Liver (tissue), 9 donors: ENCODE data around the gene EMD. TPM values are rescaled to one million over a fixed set of nuclear protein-coding genes. Genes with fewer than 3 reads are reported as not detected.

ENCODE experiments used
- DNase-seq: peaks from one replicate; pipeline ENCODE4 v3.0.0-alpha.2; 2017; ENCODE audit warnings: low spot score
- H3K27ac ChIP-seq, 2 donors: one replicate each; pipeline ENCODE4 v1.7.0; 2013; ENCODE audit warnings: inconsistent platforms in 2 of 2, low read length in 2 of 2, control low read depth in 1 of 2, low read depth in 1 of 2, mild to moderate bottlenecking in 1 of 2
- H3K27me3 ChIP-seq, 4 donors: one replicate each; pipeline versions ENCODE4 v1.6.1 to v1.7.0; 2013; ENCODE audit warnings: low read length in 3 of 4, inconsistent platforms in 1 of 4, mild to moderate bottlenecking in 1 of 4, moderate library complexity in 1 of 4; ENCODE audit not compliant: control insufficient read depth in 4 of 4, insufficient read depth in 4 of 4
- H3K36me3 ChIP-seq, 4 donors: one replicate each; pipeline versions ENCODE4 v1.6.1 to v1.7.0; 2013; ENCODE audit warnings: low read length in 3 of 4, mild to moderate bottlenecking in 3 of 4, low read depth in 1 of 4, moderate library complexity in 1 of 4; ENCODE audit not compliant: control insufficient read depth in 4 of 4, insufficient read depth in 3 of 4
- H3K4me1 ChIP-seq, 4 donors: one replicate each; pipeline versions ENCODE4 v1.6.1 to v1.7.0; 2013; ENCODE audit warnings: low read length in 3 of 4, mild to moderate bottlenecking in 3 of 4, moderate library complexity in 1 of 4; ENCODE audit not compliant: control insufficient read depth in 4 of 4, insufficient read depth in 4 of 4
- H3K4me3 ChIP-seq, 3 donors: one replicate each; pipeline versions ENCODE4 v1.6.1 to v1.7.0; 2013; ENCODE audit warnings: low read length in 3 of 3, control low read depth in 1 of 3, low read depth in 1 of 3, mild to moderate bottlenecking in 1 of 3
- H3K9ac ChIP-seq, 2 donors: one replicate each; pipeline ENCODE4 v1.7.0; 2013; ENCODE audit warnings: low read length in 2 of 2, mild to moderate bottlenecking in 2 of 2, moderate library complexity in 2 of 2, control low read depth in 1 of 2, low read depth in 1 of 2
- H3K9me3 ChIP-seq, 4 donors: one replicate each; pipeline versions ENCODE4 v1.6.1 to v1.7.0; 2013; ENCODE audit warnings: low read length in 3 of 4; ENCODE audit not compliant: control insufficient read depth in 4 of 4
- EGR1 ChIP-seq, 2 donors: IDR thresholded peaks; 2 replicates each; pipeline ENCODE4 v1.6.1; 2016 to 2018; ENCODE audit warnings: antibody characterized with exemption in 2 of 2, low read depth in 2 of 2
- FOXA1 ChIP-seq: IDR thresholded peaks from 2 replicates; pipeline ENCODE4 v1.6.1; 2016; ENCODE audit warnings: antibody characterized with exemption
- FOXA2 ChIP-seq: IDR thresholded peaks from 2 replicates; pipeline ENCODE4 v1.6.1; 2016; ENCODE audit warnings: antibody characterized with exemption
- GABPA ChIP-seq, 2 donors: IDR thresholded peaks in 1 of 2; conservative IDR thresholded peaks in 1 of 2; 2 replicates each; pipeline ENCODE4 v1.6.1; 2016; ENCODE audit warnings: antibody characterized with exemption in 2 of 2, mild to moderate bottlenecking in 1 of 2, moderate library complexity in 1 of 2
- HNF4A ChIP-seq, 2 donors: conservative IDR thresholded peaks; 2 replicates each; pipeline ENCODE4 v1.6.1; 2016; ENCODE audit warnings: antibody characterized with exemption in 2 of 2, mild to moderate bottlenecking in 2 of 2
- HNF4G ChIP-seq: IDR thresholded peaks from 2 replicates; pipeline ENCODE4 v1.6.1; 2016; ENCODE audit warnings: antibody characterized with exemption
- JUND ChIP-seq, 2 donors: IDR thresholded peaks; 2 replicates each; pipeline ENCODE4 v1.6.1; 2016; ENCODE audit warnings: antibody characterized with exemption in 2 of 2
- NR2F2 ChIP-seq: IDR thresholded peaks from 2 replicates; pipeline ENCODE4 v1.6.1; 2016; ENCODE audit warnings: antibody characterized with exemption
- RAD21 ChIP-seq, 2 donors: IDR thresholded peaks; 2 replicates each; pipeline ENCODE4 v1.6.1; 2016; ENCODE audit warnings: antibody characterized with exemption in 2 of 2, mild to moderate bottlenecking in 2 of 2
- RXRA ChIP-seq, 2 donors: IDR thresholded peaks; 2 replicates each; pipeline ENCODE4 v1.6.1; 2017 to 2018; ENCODE audit warnings: antibody characterized with exemption in 2 of 2, mild to moderate bottlenecking in 1 of 2
- SP1 ChIP-seq: IDR thresholded peaks from 2 replicates; pipeline ENCODE4 v1.6.1; 2018; ENCODE audit warnings: antibody characterized with exemption, mild to moderate bottlenecking
- WGBS: extraction: QIAGEN DNeasy Blood & Tissue Kit; methylation state at CpG from one replicate; pipeline ENCODE4 v1.1.7; 2013; 5-methylcytosine and 5-hydroxymethylcytosine counted together
- polyA plus RNA-seq, 2 donors: library from polyadenylated mRNA; stranded (reverse) in 1 of 2; unstranded in 1 of 2; fragments of 200-250 nt in 1 of 2; fragments of >200 nt in 1 of 2; fragmentation: Nextera tagmentation in 1 of 2; extraction: Ambion mirVana in 1 of 2; gene quantifications; one replicate each; pipeline versions ENCODE4 v1.2.1 to v1.2.3, GENCODE V29; 2013 to 2015
- total RNA-seq, 2 donors: library from RNA; depleted of rRNA; stranded (reverse); fragments of >200 nt; gene quantifications; one replicate each; pipeline ENCODE4 v1.2.3, GENCODE V29; 2014
- TF ChIP-seq, protein P1 (sequence below): fragments of 150-350 bp; IDR thresholded peaks from 2 replicates; pipeline ENCODE4 v1.5.1; 2017; ENCODE audit warnings: improper control_type of control experiment, low read depth, low read length; ENCODE audit not compliant: missing input control
- TF ChIP-seq, protein P2 (sequence below): IDR thresholded peaks from 2 replicates; pipeline ENCODE4 v1.6.1; 2016; ENCODE audit warnings: antibody characterized with exemption
- TF ChIP-seq, protein P3 (sequence below): IDR thresholded peaks from 2 replicates; pipeline ENCODE4 v1.6.1; 2016; ENCODE audit warnings: antibody characterized with exemption, mild to moderate bottlenecking
- TF ChIP-seq, protein P4 (sequence below): IDR thresholded peaks from 2 replicates; pipeline ENCODE4 v1.6.1; 2016; ENCODE audit warnings: antibody characterized with exemption
- TF ChIP-seq, protein P5 (sequence below): IDR thresholded peaks from 2 replicates; pipeline ENCODE4 v1.6.1; 2016; ENCODE audit warnings: antibody characterized with exemption
- donor health status: healthy.
- donor health status: healthy.
- donor health status: healthy.
- donor health status: healthy.
- donor health status: healthy.

Gene EMD
- total and polyA plus RNA-seq, 4 donors: 11.6 to 38.0 (median 17.0) TPM

DNA sequence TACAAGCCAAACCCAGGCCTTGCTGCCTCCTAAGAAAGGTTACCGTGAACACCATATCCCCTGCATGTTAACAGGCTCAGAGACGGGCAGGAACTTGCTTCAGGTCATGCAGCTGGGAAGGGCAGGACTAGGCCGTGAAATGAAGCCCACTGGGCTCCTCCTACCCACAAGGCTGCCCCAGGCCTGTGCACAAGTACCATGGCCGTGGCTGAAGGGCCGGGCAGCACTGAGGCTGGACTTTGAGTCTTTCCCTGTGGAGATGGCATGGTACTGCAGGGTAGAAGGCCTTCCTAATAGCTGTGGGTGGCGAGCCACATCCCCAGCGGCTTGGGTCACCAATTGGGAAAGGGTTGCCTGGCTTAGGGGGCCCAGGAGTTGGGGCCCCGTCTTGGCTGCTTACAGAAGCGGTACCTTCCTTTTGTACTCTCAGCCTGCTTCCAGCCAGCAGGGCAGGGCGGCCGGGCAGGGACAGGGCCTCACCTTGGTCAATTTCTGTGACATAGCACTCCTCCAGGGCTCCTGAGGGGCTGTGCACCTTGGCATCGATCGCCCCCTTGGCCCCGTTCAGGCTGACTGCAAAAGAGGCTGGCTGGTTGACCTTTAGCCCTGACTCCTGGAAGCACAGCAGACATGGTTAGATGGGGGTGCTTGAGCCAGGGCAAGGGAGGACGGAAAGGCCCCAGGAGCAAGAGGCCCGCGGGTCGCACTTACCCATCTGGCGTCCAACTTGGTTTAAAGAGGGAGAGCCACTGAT is 28.5 kb upstream of the EMD start:
- TF ChIP-seq NR2F2: no peak
- Histone ChIP-seq H3K4me3 (no peak overlapping the region), H3K27me3 (no peaks in the 10 kb centered on the region), H3K27ac (no peak overlapping the region), H3K36me3 (peaks cover 0 to 6% (median 5%) of the 10 kb centered on the region in 4 donors), H3K4me1 (peaks cover 0 to 14% (median 4%) of the 10 kb centered on the region in 4 donors), H3K9ac (no peak overlapping the region), H3K9me3 (no peaks in the 10 kb centered on the region)
- 82% methylated on average over 19 of the region's 19 CpGs for WGBS
- DNase-seq: no peak

DNA sequence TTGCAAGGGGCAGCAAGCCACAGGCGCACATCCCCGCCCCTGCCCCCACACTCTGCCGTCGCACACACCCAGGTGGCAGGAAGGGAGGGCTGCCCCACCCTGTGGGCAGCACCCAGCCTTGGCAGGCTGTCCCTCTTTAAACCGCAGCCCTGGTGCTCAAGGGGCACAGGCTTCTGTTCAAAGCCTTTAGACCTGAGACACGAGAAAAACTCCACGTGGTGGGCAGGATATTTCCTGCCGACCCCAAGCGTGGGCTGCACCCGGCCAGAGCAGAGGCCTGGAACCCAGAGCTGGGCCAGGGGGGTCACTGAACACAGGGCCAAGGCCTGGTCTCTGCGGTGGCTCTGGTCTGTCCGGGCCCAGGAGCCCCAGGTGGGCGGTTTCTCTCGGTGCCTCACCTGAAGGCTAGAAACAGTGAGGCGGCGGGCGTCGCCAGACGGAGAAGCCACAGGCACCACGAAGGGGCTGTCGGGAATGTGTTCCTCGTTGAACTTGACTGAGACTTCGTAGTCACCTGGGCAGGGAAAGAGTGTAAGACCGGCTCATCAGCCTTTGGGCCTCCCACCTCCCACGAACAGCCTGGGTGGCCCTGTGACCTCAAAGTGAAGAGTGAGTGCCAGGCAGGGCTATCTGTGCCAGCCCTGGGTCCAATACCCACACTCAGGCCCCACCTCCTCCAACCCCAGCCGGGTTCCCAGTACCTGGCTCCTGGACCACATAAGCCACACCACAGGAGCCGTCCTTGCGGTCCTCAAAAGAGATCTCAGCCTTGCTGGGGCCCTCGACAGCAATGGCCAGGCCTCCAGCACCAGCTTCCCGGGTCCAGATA is 27.7 kb upstream of the EMD start:
- peaks cover 0 to 14% (median 4%) of the 10 kb centered on the region in 4 donors for H3K4me1 ChIP-seq
- no peaks in the 10 kb centered on the region for H3K9me3 ChIP-seq
- peaks cover 0 to 6% (median 5%) of the 10 kb centered on the region in 4 donors for H3K36me3 ChIP-seq
- H3K4me3 ChIP-seq: no peak overlapping the region
- 83% methylated on average over 30 of the region's 30 CpGs for WGBS
- H3K27ac ChIP-seq: no peak overlapping the region
- no peak overlapping the region for H3K9ac ChIP-seq
- TF ChIP-seq NR2F2: no peak
- no peak for TF ChIP-seq RAD21 (IDR thresholded peaks at IDR 0.05)
- no peak for TF ChIP-seq FOXA2
- TF ChIP-seq RXRA (IDR thresholded peaks at IDR 0.05): no peak
- no peak for TF ChIP-seq FOXA1
- TF ChIP-seq, protein P1, sequence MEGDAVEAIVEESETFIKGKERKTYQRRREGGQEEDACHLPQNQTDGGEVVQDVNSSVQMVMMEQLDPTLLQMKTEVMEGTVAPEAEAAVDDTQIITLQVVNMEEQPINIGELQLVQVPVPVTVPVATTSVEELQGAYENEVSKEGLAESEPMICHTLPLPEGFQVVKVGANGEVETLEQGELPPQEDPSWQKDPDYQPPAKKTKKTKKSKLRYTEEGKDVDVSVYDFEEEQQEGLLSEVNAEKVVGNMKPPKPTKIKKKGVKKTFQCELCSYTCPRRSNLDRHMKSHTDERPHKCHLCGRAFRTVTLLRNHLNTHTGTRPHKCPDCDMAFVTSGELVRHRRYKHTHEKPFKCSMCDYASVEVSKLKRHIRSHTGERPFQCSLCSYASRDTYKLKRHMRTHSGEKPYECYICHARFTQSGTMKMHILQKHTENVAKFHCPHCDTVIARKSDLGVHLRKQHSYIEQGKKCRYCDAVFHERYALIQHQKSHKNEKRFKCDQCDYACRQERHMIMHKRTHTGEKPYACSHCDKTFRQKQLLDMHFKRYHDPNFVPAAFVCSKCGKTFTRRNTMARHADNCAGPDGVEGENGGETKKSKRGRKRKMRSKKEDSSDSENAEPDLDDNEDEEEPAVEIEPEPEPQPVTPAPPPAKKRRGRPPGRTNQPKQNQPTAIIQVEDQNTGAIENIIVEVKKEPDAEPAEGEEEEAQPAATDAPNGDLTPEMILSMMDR: no peak
- TF ChIP-seq, protein P2, sequence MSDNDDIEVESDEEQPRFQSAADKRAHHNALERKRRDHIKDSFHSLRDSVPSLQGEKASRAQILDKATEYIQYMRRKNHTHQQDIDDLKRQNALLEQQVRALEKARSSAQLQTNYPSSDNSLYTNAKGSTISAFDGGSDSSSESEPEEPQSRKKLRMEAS: no peak
- no peak for TF ChIP-seq GABPA (IDR thresholded peaks at IDR 0.05 in 1 of 2, conservative IDR thresholded peaks at IDR 0.05 in 1 of 2)
- TF ChIP-seq, protein P3, sequence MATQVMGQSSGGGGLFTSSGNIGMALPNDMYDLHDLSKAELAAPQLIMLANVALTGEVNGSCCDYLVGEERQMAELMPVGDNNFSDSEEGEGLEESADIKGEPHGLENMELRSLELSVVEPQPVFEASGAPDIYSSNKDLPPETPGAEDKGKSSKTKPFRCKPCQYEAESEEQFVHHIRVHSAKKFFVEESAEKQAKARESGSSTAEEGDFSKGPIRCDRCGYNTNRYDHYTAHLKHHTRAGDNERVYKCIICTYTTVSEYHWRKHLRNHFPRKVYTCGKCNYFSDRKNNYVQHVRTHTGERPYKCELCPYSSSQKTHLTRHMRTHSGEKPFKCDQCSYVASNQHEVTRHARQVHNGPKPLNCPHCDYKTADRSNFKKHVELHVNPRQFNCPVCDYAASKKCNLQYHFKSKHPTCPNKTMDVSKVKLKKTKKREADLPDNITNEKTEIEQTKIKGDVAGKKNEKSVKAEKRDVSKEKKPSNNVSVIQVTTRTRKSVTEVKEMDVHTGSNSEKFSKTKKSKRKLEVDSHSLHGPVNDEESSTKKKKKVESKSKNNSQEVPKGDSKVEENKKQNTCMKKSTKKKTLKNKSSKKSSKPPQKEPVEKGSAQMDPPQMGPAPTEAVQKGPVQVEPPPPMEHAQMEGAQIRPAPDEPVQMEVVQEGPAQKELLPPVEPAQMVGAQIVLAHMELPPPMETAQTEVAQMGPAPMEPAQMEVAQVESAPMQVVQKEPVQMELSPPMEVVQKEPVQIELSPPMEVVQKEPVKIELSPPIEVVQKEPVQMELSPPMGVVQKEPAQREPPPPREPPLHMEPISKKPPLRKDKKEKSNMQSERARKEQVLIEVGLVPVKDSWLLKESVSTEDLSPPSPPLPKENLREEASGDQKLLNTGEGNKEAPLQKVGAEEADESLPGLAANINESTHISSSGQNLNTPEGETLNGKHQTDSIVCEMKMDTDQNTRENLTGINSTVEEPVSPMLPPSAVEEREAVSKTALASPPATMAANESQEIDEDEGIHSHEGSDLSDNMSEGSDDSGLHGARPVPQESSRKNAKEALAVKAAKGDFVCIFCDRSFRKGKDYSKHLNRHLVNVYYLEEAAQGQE: no peak
- no peak for TF ChIP-seq EGR1 (IDR thresholded peaks at IDR 0.05; ENCODE audit: low read depth in 2 of 2)
- TF ChIP-seq, protein P4, sequence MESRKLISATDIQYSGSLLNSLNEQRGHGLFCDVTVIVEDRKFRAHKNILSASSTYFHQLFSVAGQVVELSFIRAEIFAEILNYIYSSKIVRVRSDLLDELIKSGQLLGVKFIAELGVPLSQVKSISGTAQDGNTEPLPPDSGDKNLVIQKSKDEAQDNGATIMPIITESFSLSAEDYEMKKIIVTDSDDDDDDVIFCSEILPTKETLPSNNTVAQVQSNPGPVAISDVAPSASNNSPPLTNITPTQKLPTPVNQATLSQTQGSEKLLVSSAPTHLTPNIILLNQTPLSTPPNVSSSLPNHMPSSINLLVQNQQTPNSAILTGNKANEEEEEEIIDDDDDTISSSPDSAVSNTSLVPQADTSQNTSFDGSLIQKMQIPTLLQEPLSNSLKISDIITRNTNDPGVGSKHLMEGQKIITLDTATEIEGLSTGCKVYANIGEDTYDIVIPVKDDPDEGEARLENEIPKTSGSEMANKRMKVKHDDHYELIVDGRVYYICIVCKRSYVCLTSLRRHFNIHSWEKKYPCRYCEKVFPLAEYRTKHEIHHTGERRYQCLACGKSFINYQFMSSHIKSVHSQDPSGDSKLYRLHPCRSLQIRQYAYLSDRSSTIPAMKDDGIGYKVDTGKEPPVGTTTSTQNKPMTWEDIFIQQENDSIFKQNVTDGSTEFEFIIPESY: no peak
- TF ChIP-seq JUND (IDR thresholded peaks at IDR 0.05): no peak
- TF ChIP-seq SP1: no peak
- TF ChIP-seq HNF4A (conservative IDR thresholded peaks at IDR 0.05): no peak
- TF ChIP-seq, protein P5, sequence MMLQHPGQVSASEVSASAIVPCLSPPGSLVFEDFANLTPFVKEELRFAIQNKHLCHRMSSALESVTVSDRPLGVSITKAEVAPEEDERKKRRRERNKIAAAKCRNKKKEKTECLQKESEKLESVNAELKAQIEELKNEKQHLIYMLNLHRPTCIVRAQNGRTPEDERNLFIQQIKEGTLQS: no peak
- no peak for TF ChIP-seq HNF4G
- no peak for DNase-seq
- no peaks in the 10 kb centered on the region for H3K27me3 ChIP-seq
